ENCODE measurements around the gene ZBTB7C.

Gene ZBTB7C

GRCh38 chr18:48351216-48352050 is 57.8 kb downstream of the ZBTB7C start:
- DNase-seq: no peak

- DNase-seq: no peak
These were observed 60.4 kb downstream of the ZBTB7C start for GRCh38 chr18:48348739-48349138.

- DNase-seq: no peak
These were observed 61.3 kb downstream of the ZBTB7C start for GRCh38 chr18:48347756-48348326.

DNA sequence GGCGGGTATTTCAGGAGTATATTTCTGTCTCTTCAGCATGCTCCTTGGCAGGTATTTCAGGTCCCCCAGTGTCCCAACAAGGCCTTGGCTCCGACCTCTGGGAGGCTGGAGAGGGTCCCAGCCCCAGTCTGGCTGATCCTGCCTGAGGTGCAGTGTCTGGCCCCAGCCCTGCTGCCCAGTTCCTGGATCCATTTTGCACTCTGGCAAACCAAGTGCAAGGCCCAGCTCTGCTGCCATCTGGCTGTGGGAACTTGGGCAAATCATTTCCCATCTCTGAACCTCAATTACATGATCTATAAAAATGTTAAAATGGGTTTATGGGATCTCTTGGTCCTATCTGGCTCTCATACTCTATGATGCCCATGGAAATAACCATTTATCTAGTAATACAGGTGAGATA is 63.6 kb downstream of the ZBTB7C start:
- DNase-seq: peak in 1 of 2 donors; percentile 56

DNA sequence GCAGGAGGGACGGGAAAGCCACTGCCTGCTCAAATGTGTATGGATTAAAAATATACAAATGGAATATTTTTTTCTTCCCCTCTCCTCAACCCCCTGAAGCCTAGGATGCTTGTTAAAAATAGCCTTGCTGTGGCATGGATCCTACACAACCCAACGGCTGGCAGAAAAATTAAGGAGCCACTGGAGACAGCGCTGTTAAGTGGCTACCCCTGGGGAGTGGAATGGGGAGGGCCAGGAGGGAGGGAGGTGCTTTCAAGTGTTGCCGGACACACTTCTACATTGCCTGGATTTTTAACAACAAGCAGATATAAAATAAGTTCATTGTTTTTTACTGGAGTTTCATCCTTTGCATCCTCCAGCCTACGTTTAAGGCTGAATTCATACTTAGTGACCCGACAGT is 66.6 kb downstream of the ZBTB7C start:
- DNase-seq: no peak

DNA sequence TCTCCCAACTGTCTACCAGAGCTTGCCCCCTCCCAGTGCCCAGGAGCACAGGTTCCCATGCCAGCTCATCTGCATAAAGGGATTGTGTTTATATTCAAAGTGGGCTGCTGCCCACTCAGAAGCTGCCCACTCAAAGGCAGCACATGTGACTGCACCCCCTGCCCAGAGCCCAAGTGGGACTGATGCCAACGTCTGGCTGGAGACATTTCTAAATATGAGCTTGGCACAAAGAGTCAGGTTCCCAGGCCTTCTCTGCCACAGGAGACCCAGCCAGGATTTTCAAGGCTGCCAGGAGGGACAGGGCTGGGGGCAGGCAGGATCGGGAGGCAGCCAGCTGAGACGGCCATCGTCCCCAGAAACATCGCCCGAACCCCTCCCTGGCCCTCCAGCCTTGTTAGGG is 67.1 kb downstream of the ZBTB7C start:
- DNase-seq: no peak

GRCh38 chr18:48340560-48340959 is 68.6 kb downstream of the ZBTB7C start:
- no peak for DNase-seq

GRCh38 chr18:48339692-48340091 is 69.5 kb downstream of the ZBTB7C start:
- no peak for DNase-seq

DNA sequence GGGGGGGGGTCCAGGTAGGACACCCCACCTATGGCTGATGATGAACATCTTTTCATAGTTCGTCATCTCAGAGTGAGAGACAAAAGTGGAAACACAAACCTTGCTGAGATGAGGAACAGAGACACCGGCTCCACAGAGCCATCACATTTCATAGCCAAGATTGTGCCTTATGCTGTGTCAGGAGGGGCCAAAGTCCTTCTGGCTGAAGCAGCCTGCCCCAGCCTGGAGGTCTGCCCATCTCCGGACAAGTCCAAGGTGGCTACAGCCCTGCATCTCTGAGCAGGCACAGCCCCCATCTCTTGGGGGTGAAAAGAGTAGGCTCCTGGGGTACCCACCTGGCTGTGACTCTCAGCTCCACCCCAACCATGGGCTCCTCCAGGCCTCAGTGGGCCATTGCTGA is 70.3 kb downstream of the ZBTB7C start:
- no peak for DNase-seq

DNA sequence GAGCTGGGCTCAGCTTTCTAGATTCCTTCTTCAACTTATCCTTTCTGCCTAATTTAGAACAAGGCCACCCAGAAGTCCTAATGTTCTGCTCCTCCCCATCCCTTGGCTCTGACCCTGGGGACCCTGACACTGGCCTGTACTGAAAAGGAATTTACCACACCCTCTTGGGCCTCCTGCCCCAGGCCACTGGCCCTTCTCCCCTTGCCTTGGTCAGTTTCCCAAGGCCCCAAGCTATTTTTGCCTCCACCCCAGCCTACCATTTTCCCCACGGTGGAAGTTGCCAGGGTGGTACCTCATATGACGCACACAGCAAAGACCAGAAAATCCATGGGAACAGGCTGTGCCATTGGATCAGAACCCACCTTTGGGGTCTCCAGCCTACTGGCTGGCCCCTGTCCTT is 72.1 kb downstream of the ZBTB7C start:
- DNase-seq: no peak

DNA sequence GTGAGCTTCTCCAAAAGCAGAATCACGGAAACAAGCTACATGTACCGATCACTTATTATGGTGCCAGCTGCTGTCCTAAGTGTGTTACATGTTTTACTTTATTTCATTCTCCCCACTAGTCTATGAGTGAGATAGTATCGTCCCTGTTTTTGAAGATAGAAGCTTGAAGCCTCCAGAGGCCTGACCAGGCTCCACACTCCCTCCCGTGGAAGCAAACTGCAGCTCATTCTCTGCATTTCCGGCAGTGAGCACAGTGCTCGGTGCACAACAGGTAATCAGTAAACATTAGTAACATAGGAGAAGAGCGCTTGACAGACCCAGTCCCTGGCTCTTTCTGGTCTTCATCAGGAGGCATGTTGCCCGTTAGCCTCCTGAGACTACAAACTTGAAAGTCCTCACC is 72.9 kb downstream of the ZBTB7C start:
- no peak for DNase-seq

GRCh38 chr18:48335829-48336228 is 73.4 kb downstream of the ZBTB7C start:
- DNase-seq: no peak

- DNase-seq: no peak
These were observed 74.3 kb downstream of the ZBTB7C start for GRCh38 chr18:48334845-48335244.

- no peak for DNase-seq
These were observed 75.6 kb downstream of the ZBTB7C start for GRCh38 chr18:48333563-48333962.

DNA sequence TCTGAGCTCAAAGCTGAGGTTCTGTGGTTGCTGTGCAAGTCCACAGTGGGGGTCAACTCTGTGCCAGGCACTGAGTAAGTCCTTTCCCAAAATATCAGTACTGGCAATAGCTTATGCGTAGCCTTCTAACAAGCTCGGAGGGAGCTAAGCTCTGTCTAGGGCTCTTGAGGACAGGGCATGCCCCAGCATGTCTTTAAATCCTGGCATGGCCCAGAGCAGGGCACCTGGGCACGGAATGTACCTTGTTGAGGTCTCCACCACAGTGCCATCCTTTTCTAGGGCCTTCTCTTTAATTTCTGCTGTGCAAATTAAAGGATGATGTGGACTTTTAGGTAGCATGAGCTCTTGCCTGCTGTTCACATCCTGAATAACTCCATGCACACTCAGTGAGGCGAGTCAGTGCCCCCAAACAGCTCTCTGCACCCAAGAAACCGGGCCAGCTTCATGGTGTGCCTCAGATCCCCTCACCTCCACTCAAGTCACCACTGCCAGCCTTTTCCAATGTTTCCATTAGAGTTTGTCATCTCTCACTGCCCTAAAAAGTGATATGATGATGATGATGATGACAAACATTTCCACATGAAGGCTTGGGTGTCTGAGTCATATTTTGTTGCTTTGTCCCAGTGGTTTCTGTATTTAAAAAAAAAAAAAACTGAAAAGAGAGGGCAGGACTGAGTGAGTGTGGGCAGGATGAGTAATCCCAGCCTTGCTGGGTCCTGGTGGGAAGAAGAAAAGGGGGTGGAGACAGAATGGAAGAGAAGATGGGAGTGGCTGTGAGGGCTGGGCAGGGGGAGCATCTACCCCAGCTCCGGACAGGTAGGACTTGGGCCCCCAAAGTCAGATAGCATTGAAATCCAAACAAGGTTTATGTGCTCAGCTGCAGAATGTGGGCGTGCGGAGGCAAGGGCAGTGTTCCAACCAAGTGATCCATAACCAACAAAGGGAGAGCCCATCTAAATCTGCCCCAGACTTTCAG is 78.9 kb downstream of the ZBTB7C start:
- peak; percentile 70 to 82 for DNase-seq

DNA sequence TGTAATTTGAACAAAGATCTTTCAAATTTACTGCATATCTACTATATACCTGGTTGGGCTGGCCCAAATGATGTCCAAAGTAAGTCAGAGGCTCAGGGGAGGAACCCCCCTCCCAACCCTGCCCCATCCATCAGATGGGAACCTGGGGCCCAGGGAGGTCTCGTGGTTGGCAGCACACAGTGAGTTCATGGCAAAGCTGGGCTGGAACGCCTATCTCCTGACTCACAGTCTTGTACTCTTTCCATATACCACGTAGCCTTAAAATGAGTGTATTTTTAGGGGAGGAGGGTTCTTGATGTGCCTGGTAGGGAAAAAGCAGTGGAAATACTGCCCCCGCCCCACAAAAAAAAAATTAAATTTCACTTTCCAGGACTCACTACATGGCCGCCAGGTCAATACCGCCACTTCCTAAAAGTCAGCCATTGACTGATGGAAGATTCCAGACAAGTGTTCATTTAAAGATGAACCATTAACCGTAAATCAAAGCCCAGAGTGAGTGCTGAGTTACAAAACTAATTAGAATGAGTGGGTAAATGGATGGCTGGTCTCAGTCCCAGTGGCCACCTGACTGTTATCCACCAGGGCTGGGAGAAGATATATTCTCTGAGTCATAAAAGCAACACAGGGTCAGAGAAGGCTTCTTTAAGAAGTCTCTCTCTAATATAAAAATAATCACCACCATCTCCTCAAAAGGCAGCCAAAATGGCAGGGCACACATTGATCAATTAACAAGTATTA is 80.5 kb downstream of the ZBTB7C start:
- no peak for DNase-seq

GRCh38 chr18:48326901-48327675 is 82.1 kb downstream of the ZBTB7C start:
- DNase-seq: peak; percentile 36 to 67

DNA sequence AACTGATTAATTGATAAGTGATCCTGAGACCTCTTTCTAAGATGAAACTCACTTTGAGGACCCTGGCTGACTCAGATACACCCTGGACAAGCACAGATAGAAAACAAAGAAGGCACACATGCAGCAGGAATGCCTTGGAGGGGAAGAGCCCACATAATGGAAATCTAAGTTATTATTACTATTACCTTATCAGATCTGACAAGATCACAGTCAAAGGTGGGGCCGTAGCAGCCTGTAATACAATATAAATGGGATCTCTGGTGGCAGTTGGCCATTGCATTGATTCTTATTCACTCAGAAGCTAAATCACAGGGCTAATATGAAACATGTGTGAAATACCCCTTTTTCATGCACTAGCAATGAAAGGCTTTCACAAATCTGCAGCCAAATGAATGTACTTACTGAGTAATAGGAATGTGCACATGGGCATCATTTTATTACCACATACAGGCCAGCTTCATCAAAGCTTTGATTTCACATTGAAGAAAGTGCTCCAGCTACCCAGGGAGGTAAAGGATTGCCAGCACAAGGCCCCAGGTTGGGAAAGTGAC is 84.0 kb downstream of the ZBTB7C start:
- no peak for DNase-seq

DNA sequence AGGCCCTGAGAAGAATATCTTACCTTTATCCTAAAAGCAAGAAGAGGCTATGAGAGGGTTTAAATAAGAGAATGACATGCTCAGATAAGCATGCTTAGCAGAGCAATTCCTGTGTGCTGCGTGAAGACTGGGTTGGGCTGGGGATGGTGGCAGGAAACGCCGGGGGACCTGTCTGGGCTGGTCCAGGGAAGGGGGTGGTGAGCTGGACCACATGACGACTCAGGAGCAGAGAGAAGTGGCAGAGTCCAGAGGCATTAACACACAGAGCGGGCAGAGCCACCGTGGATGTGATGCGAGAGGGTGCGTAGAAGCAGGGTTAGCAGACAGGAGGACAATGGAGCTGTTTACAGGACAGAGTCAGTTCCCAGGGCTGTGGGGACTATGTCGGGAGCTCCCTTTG is 84.5 kb downstream of the ZBTB7C start:
- no peak for DNase-seq

GRCh38 chr18:48323151-48323550 is 86.0 kb downstream of the ZBTB7C start:
- no peak for DNase-seq

GRCh38 chr18:48321536-48321935 is 87.6 kb downstream of the ZBTB7C start:
- DNase-seq: no peak

Measured in inflammatory macrophage (primary cell).